ENCODE data around the gene ZMYND19.
"Not testable (repeated sequence)": the region's sequence is repeated elsewhere in the genome, so short reads cannot be mapped to it uniquely, and the experiment has no call there.

The ZMYND19 gene

GRCh38 chr9:137552022-137552768 lies 38.1 kb downstream of the ZMYND19 start:
- DNase-seq: peak; percentile 11

- DNase-seq: peak; percentile 88
Measured at GRCh38 chr9:137551264-137552021, 38.9 kb downstream of the ZMYND19 start, which contains the start of gene MRPL41. Gene MRPL41 (plus strand): TSS chr9:137551879. CDS start chr9:137552082, 203 bp downstream.

- not testable (repeated sequence) for DNase-seq
Measured at GRCh38 chr9:137550958-137551263, 39.4 kb downstream of the ZMYND19 start.

GRCh38 chr9:137550231-137550621 lies 40.1 kb downstream of the ZMYND19 start, which contains the start of gene PNPLA7:
Gene PNPLA7 (minus strand): TSS chr9:137550402. CDS start chr9:137550197, 205 bp downstream.
- peak; percentile 78 for DNase-seq

GRCh38 chr9:137547687-137548543 lies 42.4 kb downstream of the ZMYND19 start:
- no peak for DNase-seq

GRCh38 chr9:137545123-137545522 lies 45.2 kb downstream of the ZMYND19 start:
- no peak for DNase-seq

GRCh38 chr9:137544176-137544760 lies 46.0 kb downstream of the ZMYND19 start:
- no peak for DNase-seq

GRCh38 chr9:137543237-137543963 lies 46.9 kb downstream of the ZMYND19 start:
- DNase-seq: no peak

GRCh38 chr9:137542486-137542885 lies 47.8 kb downstream of the ZMYND19 start:
- no peak for DNase-seq

GRCh38 chr9:137540536-137540935 lies 49.8 kb downstream of the ZMYND19 start:
- no peak for DNase-seq

- no peak for DNase-seq
Measured at GRCh38 chr9:137538058-137538457, 52.3 kb downstream of the ZMYND19 start.

GRCh38 chr9:137536594-137537131 lies 53.6 kb downstream of the ZMYND19 start:
- not testable (repeated sequence) for DNase-seq

- DNase-seq: no peak
Measured at GRCh38 chr9:137535120-137535428, 55.2 kb downstream of the ZMYND19 start.

GRCh38 chr9:137534256-137535119 lies 55.8 kb downstream of the ZMYND19 start:
- DNase-seq: peak; percentile 45

GRCh38 chr9:137532891-137533468 lies 57.3 kb downstream of the ZMYND19 start:
- DNase-seq: not testable (repeated sequence)

Measured in NCI-H1105 treated with DMSO at 0.1 percent for 48 hours (cell line).